ENCODE data around the gene RPEL1. TPM values are rescaled to one million over a fixed set of nuclear protein-coding genes. Genes with fewer than 3 reads are reported as not detected.

RPEL1 gene
- total and polyA plus RNA-seq, 2 experiments from 2014 or later, result 0.10 TPM; not detected in 1

DNA sequence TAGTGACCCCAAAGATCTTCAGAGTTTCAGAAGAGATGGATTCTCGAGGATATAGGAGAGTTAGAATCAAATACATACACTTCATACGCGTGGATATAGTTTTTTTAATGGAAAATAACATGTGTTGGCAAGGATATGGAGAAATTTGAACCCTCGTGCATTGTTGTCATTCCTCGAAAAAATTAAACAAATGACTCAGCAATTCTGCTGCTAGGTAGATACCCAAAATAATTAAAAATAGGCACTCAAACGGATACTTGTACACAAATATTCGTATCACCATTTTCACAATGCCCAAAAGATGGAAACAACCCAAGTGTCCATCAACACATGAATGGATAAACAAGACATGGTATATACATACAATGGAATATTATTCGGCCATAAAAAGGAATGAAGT, 47.0 kb upstream of the RPEL1 start:
- no peaks in the 10 kb centered on the region for H4K20me1 ChIP-seq (ENCODE audit: insufficient read depth, poor library complexity, severe bottlenecking)
- no peak overlapping the region for H3K4me2 ChIP-seq
- no peaks in the 10 kb centered on the region for H3K9me3 ChIP-seq (ENCODE audit: low read depth)
- H3K27ac ChIP-seq, result no peak overlapping the region
- DNase-seq (ENCODE audit: low spot score), result no peak
- H2AFZ ChIP-seq, result no peak overlapping the region
- no peaks in the 10 kb centered on the region for H3K36me3 ChIP-seq (replicated peaks; ENCODE audit: insufficient read depth, low read depth)
- H3K27me3 ChIP-seq, result no peaks in the 10 kb centered on the region
- no peaks in the 10 kb centered on the region for H3K79me2 ChIP-seq
- 91% methylated on average over 8 of the region's 8 CpGs for WGBS (ENCODE audit: low lambda C conversion rate, missing lambda C conversion rate)
- TF ChIP-seq, protein P1, sequence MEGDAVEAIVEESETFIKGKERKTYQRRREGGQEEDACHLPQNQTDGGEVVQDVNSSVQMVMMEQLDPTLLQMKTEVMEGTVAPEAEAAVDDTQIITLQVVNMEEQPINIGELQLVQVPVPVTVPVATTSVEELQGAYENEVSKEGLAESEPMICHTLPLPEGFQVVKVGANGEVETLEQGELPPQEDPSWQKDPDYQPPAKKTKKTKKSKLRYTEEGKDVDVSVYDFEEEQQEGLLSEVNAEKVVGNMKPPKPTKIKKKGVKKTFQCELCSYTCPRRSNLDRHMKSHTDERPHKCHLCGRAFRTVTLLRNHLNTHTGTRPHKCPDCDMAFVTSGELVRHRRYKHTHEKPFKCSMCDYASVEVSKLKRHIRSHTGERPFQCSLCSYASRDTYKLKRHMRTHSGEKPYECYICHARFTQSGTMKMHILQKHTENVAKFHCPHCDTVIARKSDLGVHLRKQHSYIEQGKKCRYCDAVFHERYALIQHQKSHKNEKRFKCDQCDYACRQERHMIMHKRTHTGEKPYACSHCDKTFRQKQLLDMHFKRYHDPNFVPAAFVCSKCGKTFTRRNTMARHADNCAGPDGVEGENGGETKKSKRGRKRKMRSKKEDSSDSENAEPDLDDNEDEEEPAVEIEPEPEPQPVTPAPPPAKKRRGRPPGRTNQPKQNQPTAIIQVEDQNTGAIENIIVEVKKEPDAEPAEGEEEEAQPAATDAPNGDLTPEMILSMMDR (IDR thresholded peaks at IDR 0.05; ENCODE audit: poor library complexity), result no peak
- TF ChIP-seq EZH2phosphoT487 (IDR thresholded peaks at IDR 0.05; ENCODE audit: low read depth, severe bottlenecking, unreplicated experiment) (no peak), EZH2 (IDR thresholded peaks at IDR 0.05; ENCODE audit: borderline replicate concordance) (no peak)
- peaks cover under 1% of the 10 kb centered on the region for H3K4me1 ChIP-seq (ENCODE audit: insufficient read depth)
- H3K9me2 ChIP-seq (replicated peaks; ENCODE audit: insufficient read depth), result no peaks in the 10 kb centered on the region
- H3K4me3 ChIP-seq, result no peak overlapping the region

DNA sequence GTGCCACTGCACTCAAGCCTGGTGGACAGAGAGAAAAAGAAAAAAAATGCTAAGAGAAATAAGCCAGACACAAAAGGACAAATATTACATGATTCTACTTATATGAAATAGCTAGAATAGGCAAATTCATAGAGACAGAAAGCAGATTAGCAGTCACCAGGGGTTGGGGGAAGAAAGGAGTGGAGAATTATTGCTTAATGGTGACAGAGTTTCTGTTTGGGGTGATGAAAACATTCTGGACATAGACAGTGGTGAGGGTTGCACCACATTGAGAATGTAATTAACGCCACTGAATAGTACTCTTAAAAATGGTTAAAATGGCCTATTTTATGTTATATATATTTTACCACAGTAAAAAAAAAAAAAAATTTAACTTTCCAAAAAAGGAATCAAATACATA, 46.2 kb upstream of the RPEL1 start:
- H4K20me1 ChIP-seq (ENCODE audit: insufficient read depth, poor library complexity, severe bottlenecking), result no peaks in the 10 kb centered on the region
- H2AFZ ChIP-seq, result no peak overlapping the region
- TF ChIP-seq EZH2 (IDR thresholded peaks at IDR 0.05; ENCODE audit: borderline replicate concordance), result no peak
- TF ChIP-seq EZH2phosphoT487 (IDR thresholded peaks at IDR 0.05; ENCODE audit: low read depth, severe bottlenecking, unreplicated experiment), result no peak
- TF ChIP-seq, protein P1 (IDR thresholded peaks at IDR 0.05; ENCODE audit: poor library complexity), result no peak
- no peak overlapping the region for H3K4me2 ChIP-seq
- WGBS (ENCODE audit: low lambda C conversion rate, missing lambda C conversion rate), result 95% methylated on average over 1 of the region's 1 CpG
- H3K27me3 ChIP-seq, result no peaks in the 10 kb centered on the region
- no peaks in the 10 kb centered on the region for H3K4me1 ChIP-seq (ENCODE audit: insufficient read depth)
- H3K4me3 ChIP-seq, result no peak overlapping the region
- no peak for DNase-seq (ENCODE audit: low spot score)
- H3K36me3 ChIP-seq (replicated peaks; ENCODE audit: insufficient read depth, low read depth), result no peaks in the 10 kb centered on the region
- no peaks in the 10 kb centered on the region for H3K79me2 ChIP-seq
- no peaks in the 10 kb centered on the region for H3K9me3 ChIP-seq (ENCODE audit: low read depth)
- H3K9me2 ChIP-seq (replicated peaks; ENCODE audit: insufficient read depth), result no peaks in the 10 kb centered on the region
- H3K27ac ChIP-seq, result no peak overlapping the region

DNA sequence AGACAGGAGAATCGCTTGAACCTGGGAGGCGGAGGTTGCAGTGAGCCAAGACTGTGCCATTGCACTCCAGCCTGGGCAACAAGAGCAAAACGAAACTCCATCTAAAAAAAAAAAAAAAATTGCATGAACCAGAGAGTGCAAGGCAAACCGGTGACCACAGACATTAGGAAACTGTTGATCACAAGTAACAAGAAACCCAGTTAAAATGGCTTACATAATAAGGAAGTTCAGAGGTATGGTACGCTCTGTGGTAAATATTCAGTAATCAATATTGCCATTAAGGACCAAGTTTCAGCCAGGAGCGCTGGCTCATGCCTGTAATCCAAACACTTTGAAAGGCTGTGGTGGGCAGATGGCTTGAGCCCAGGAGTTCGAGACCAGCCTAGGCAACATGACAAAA, 43.4 kb upstream of the RPEL1 start:
- Histone ChIP-seq H3K79me2 (no peaks in the 10 kb centered on the region), H3K4me3 (no peak overlapping the region), H3K4me1 (ENCODE audit: insufficient read depth) (no peaks in the 10 kb centered on the region), H3K27me3 (no peaks in the 10 kb centered on the region), H4K20me1 (ENCODE audit: insufficient read depth, poor library complexity, severe bottlenecking) (no peaks in the 10 kb centered on the region), H3K9me2 (replicated peaks; ENCODE audit: insufficient read depth) (no peaks in the 10 kb centered on the region), H3K36me3 (replicated peaks; ENCODE audit: insufficient read depth, low read depth) (no peaks in the 10 kb centered on the region), H3K9me3 (ENCODE audit: low read depth) (no peaks in the 10 kb centered on the region), H3K4me2 (no peak overlapping the region), H3K27ac (no peak overlapping the region), H2AFZ (no peak overlapping the region)
- TF ChIP-seq EZH2phosphoT487 (IDR thresholded peaks at IDR 0.05; ENCODE audit: low read depth, severe bottlenecking, unreplicated experiment) (no peak), EZH2 (IDR thresholded peaks at IDR 0.05; ENCODE audit: borderline replicate concordance) (no peak)
- TF ChIP-seq, protein P1 (IDR thresholded peaks at IDR 0.05; ENCODE audit: poor library complexity), result no peak
- DNase-seq (ENCODE audit: low spot score), result no peak
- WGBS (ENCODE audit: low lambda C conversion rate, missing lambda C conversion rate), result 91% methylated on average over 7 of the region's 7 CpGs

DNA sequence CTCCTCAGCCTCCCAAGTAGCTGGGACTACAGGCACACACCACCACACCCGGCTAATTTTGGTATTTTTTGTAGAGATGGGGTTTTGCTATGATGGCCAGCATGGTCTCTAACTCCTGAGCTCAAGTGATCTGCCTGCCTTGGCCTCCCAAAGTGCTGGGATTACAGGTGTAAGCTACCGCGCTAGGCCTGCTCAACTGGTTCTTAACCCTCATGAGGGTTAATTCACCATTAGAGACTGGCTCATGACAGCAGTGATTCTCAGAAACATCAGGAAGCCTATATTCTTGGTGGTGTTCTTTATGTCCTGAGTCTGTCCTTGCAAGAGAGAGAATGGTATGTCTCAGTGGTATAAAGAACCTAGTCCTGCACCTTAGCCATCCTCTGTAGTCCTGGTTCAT, 42.2 kb upstream of the RPEL1 start:
- no peaks in the 10 kb centered on the region for H3K36me3 ChIP-seq (replicated peaks; ENCODE audit: insufficient read depth, low read depth)
- no peaks in the 10 kb centered on the region for H3K27me3 ChIP-seq
- TF ChIP-seq, protein P1 (IDR thresholded peaks at IDR 0.05; ENCODE audit: poor library complexity), result no peak
- TF ChIP-seq EZH2 (IDR thresholded peaks at IDR 0.05; ENCODE audit: borderline replicate concordance), result no peak
- no peak for TF ChIP-seq EZH2phosphoT487 (IDR thresholded peaks at IDR 0.05; ENCODE audit: low read depth, severe bottlenecking, unreplicated experiment)
- no peaks in the 10 kb centered on the region for H3K9me3 ChIP-seq (ENCODE audit: low read depth)
- no peak overlapping the region for H3K4me2 ChIP-seq
- H4K20me1 ChIP-seq (ENCODE audit: insufficient read depth, poor library complexity, severe bottlenecking), result no peaks in the 10 kb centered on the region
- H3K4me3 ChIP-seq, result no peak overlapping the region
- H3K4me1 ChIP-seq (ENCODE audit: insufficient read depth), result no peaks in the 10 kb centered on the region
- no peaks in the 10 kb centered on the region for H3K9me2 ChIP-seq (replicated peaks; ENCODE audit: insufficient read depth)
- no peak for DNase-seq (ENCODE audit: low spot score)
- H3K79me2 ChIP-seq, result no peaks in the 10 kb centered on the region
- no peak overlapping the region for H2AFZ ChIP-seq
- WGBS (ENCODE audit: low lambda C conversion rate, missing lambda C conversion rate), result 96% methylated on average over 3 of the region's 3 CpGs
- H3K27ac ChIP-seq, result no peak overlapping the region
